ENCODE measurements around the gene PRR23A. TPM values are rescaled to one million over a fixed set of nuclear protein-coding genes. Genes with fewer than 3 reads are reported as not detected.
"Not testable (repeated sequence)": the region's sequence is repeated elsewhere in the genome, so short reads cannot be mapped to it uniquely, and the experiment has no call there.

PRR23A gene
- polyA plus RNA-seq (2013, experiment 1 of 2) = not detected
- not detected for polyA plus RNA-seq (2013, experiment 2 of 2)

DNA sequence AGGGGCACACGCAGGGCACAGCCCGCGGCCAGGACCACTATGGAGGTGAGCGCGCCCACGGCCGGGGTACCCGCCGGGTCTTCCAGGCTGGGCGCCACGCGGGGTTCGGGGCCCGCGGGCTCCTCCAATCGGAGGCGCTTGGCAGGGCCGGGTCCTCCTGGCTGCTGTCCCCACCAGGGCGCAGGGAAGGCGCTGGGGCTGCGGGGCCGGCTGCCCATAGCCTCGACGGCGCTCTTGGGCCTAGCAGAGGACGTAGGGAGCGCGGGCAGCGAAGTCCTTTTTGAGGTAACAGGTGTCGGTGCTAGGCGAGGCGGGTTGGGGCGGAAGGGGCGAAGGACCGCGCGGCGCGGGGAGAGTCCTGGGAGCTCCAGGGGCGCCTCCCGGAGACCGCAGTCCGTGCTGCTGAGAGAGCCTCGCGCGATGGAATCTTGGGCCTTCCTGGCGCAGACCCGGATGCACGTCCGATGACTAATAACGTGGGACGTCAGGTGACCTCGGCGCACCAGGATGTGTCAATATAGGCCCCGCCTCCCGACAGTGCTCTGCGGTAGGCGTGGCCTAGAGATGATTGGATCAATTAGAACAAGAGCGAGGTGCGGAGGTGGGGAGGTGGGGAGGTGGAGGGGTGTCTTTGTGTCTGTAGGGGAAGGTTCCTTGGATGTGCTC is at the start of gene PRR23A:
Gene PRR23A, minus strand, starts transcription at position 218 of the 666 bp plus-strand sequence. Its CDS starts 0 bp downstream, at position 218.
- no peak within 1 kb of the TSS for H3K27ac ChIP-seq (ENCODE audit: low read depth, low read length, severe bottlenecking)
- no peak within 1 kb of the TSS for H3K4me3 ChIP-seq (ENCODE audit: extremely low read depth, insufficient read depth, low read length, poor library complexity, severe bottlenecking)
- H3K4me1 ChIP-seq (ENCODE audit: control insufficient read depth, insufficient read depth, low read length, poor library complexity, severe bottlenecking) = no peaks in the 10 kb centered on the region
- 94 to 96% methylated on average over 60 of the region's 60 CpGs for WGBS, 2 experiments (ENCODE audit: insufficient coverage in 2 of 2)
- no peaks in the 10 kb centered on the region for H3K9me3 ChIP-seq (ENCODE audit: control insufficient read depth, low read length)
- no peaks in the 10 kb centered on the region for H3K36me3 ChIP-seq (ENCODE audit: control insufficient read depth, insufficient read depth, low read length)

DNA sequence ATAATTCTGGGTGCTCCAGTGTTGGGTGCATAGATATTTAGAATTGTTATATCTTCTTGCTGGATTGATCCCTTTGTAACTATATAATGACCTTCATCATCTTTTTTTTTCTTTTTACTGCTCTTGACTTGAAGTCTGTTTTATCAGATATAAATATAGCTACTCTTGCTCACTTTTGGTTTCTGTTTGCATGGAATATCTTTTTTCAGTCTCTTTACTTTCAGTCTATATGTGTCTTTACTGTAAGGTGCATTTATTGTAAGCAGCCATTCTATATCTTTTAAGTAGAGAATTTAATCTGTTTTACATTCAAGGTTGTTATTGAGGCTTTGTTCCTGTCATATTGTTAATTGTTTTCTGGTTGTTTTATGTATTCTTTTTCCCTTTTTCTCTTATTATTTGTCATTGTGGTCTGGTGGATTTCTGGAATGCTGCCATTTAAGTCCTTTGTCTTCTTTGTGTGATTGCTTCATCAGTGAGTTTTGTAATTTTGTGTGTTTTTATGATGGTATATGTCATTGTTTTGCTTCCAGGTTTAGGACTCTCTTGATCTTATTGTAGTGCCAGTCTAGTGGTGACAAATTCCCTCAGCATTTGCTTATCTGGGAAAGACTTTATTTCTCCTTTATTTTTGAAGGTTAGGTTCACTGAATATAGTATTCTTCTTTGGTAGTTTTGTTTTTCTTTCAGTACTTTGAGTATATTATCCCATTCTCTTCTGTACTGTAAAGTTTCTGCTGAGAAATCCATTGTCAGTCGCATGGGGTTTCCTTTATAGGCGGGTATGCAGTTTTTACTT is 46.9 kb upstream of the PRR23A start:
- Histone ChIP-seq H3K4me1 (ENCODE audit: control insufficient read depth, insufficient read depth, low read length, poor library complexity, severe bottlenecking) (no peaks in the 10 kb centered on the region), H3K27ac (ENCODE audit: low read depth, low read length, severe bottlenecking) (no peak overlapping the region), H3K9me3 (ENCODE audit: control insufficient read depth, low read length) (peaks cover 5% of the 10 kb centered on the region), H3K4me3 (ENCODE audit: extremely low read depth, insufficient read depth, low read length, poor library complexity, severe bottlenecking) (no peak overlapping the region), H3K36me3 (ENCODE audit: control insufficient read depth, insufficient read depth, low read length) (no peaks in the 10 kb centered on the region)
- 83% methylated on average over 1 of the region's 2 CpGs; no CpG with 5 or more reads in 1 of the 2 experiments for WGBS, 2 experiments (ENCODE audit: insufficient coverage in 2 of 2)

DNA sequence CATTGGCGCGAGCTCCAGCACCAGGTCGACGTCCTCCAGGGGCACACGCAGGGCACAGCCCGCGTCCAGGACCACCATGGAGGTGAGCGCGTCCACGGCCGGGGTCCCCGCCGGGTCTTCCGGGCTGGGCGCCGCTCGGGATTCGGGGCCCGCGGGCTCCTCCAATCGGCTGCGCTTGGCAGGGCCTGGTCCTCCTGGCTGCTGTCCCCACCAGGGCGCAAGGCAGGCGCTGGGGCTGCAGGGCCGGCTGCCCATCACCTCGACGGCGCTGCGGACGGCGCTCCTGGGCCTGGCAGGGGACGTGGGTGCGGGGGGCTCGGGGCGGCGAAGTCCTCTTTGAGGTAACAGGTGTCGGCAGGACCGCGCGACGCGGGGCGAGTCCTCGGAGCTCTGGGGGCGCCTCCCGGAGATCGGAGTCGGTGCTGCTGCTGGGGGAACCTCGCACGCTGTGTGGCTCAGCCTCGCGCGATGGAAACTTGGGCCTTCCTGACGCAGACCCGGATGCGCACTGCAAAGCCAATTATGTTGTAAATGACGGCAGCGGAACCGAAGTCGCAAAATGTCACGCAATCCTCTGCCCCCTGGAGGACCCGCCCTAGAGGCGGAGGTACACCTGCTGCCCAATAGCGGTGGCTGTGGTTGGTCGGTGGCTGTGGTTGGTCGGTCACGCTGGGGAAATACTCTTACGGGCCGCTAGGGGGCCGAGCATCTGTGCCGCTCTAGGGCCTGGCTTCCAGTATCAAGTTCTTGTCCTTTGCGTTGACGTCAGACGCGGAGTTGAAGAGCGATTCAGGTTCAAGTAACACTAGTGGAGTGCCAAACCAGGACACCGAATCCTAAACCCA is 38.5 kb upstream of the PRR23A start, which contains the start of gene PRR23C:
Gene PRR23C, minus strand, starts transcription at position 527 of the 845 bp plus-strand sequence. Its CDS starts 272 bp downstream, at position 255.
- no peaks in the 10 kb centered on the region for H3K9me3 ChIP-seq (ENCODE audit: control insufficient read depth, low read length)
- no peaks in the 10 kb centered on the region for H3K36me3 ChIP-seq (ENCODE audit: control insufficient read depth, insufficient read depth, low read length)
- H3K4me1 ChIP-seq (ENCODE audit: control insufficient read depth, insufficient read depth, low read length, poor library complexity, severe bottlenecking) = no peaks in the 10 kb centered on the region
- H3K4me3 ChIP-seq (ENCODE audit: extremely low read depth, insufficient read depth, low read length, poor library complexity, severe bottlenecking) = no peak within 1 kb of the TSS
- H3K27ac ChIP-seq (ENCODE audit: low read depth, low read length, severe bottlenecking) = no peak within 1 kb of the TSS
- 94 to 97% methylated on average over 54 to 76 of the region's 77 CpGs for WGBS, 2 experiments (ENCODE audit: insufficient coverage in 2 of 2)

DNA sequence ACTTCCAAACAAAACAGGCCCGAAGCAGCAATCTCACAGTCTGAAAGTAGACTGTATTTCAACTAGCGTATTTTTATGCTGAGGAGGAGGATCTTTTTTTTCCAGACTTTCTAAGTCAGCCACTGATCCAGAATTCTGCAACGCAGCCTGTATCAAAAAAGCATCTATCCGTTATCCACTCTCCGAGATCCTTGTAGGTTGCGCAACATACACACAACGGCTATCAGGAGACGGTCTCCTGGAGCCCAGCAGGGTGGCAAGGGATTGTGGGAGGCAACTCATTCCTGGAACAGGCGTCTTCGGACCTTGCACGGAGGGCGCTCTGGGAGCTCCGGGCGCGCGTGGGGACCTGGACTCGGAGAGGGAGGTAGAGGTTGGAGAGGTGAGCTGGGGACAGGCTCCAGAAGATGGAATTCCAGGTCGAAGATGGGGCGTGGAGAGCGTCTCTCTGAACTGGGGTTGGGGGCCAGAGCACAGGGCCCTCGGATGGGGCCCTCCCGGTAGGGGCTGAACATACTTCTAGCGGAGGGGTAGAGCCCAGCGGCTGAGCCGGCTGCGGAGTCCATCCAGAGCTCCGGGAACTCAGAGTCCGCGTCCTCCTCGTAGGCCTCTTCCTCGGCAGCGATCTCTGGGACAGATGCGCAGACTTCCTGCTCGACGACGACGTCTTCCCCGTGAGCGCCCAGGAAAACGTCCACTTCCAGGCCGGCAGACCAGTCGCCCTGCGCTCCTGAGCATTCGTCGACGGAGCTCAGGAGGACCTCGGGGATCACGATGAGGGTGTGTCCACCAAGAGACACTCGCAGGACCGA is 37.7 kb upstream of the PRR23A start:
- H3K4me1 ChIP-seq (ENCODE audit: control insufficient read depth, insufficient read depth, low read length, poor library complexity, severe bottlenecking) = no peaks in the 10 kb centered on the region
- no peak overlapping the region for H3K27ac ChIP-seq (ENCODE audit: low read depth, low read length, severe bottlenecking)
- H3K36me3 ChIP-seq (ENCODE audit: control insufficient read depth, insufficient read depth, low read length) = no peaks in the 10 kb centered on the region
- H3K9me3 ChIP-seq (ENCODE audit: control insufficient read depth, low read length) = no peaks in the 10 kb centered on the region
- H3K4me3 ChIP-seq (ENCODE audit: extremely low read depth, insufficient read depth, low read length, poor library complexity, severe bottlenecking) = no peak overlapping the region
- 95 to 97% methylated on average over 47 to 50 of the region's 50 CpGs for WGBS, 2 experiments (ENCODE audit: insufficient coverage in 2 of 2)

DNA sequence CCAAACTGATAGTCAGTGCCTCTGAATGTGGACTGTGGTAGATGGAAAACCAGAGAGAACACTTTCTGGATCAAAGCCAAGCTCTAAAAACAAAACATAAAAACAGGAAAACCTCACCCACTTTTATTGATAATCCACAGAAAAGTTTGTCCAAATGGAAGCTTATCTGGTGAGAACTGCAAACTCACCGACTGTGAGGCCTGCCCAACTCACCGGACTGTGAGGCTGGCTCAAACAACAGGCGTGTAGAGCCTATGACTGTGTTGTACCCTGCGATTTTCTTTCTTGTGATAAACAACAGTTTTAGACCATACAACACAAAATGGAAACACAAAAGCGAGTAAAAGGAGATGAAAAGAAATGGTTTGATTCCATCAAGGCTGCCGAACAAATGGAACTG is 31.4 kb upstream of the PRR23A start:
- no peak overlapping the region for H3K4me3 ChIP-seq (ENCODE audit: extremely low read depth, insufficient read depth, low read length, poor library complexity, severe bottlenecking)
- no peak overlapping the region for H3K27ac ChIP-seq (ENCODE audit: low read depth, low read length, severe bottlenecking)
- H3K36me3 ChIP-seq (ENCODE audit: control insufficient read depth, insufficient read depth, low read length) = no peaks in the 10 kb centered on the region
- WGBS, 2 experiments (ENCODE audit: insufficient coverage in 2 of 2) = 83% methylated on average over 2 to 6 of the region's 6 CpGs
- no peaks in the 10 kb centered on the region for H3K9me3 ChIP-seq (ENCODE audit: control insufficient read depth, low read length)
- H3K4me1 ChIP-seq (ENCODE audit: control insufficient read depth, insufficient read depth, low read length, poor library complexity, severe bottlenecking) = no peaks in the 10 kb centered on the region

DNA sequence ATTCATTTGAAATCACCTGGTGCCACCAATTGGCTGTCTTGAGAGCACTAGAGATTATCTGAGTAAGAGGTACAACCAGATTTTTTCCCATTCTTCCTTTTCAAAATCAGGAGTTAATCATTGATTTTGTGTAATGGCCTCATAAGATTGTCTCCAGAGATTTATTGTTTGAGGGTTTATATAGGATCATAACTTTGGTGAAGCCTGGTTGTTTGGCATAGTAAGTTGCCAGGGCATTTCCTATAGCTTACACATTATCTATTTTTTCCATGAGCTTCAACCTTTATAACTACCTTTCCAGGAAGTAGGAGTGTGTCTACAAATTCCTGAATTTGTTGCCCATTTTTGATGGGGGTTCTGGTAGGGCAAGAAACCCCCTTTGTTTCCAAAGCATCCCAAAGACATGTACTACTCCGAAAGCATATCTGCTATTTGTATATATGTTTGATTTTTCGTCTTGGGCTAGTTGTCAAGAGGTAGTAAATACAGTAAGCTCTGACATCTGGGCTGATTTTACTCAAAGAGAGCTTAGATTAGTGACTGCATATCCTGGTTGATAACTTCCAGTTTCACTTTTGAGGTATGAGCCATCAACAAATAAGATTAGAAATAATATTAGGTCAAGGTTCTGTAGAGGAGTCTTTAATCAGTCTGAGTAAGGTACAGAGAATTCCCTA is 26.4 kb upstream of the PRR23A start:
- Histone ChIP-seq H3K9me3 (ENCODE audit: control insufficient read depth, low read length) (no peaks in the 10 kb centered on the region), H3K36me3 (ENCODE audit: control insufficient read depth, insufficient read depth, low read length) (no peaks in the 10 kb centered on the region), H3K27ac (ENCODE audit: low read depth, low read length, severe bottlenecking) (no peak overlapping the region), H3K4me3 (ENCODE audit: extremely low read depth, insufficient read depth, low read length, poor library complexity, severe bottlenecking) (no peak overlapping the region), H3K4me1 (ENCODE audit: control insufficient read depth, insufficient read depth, low read length, poor library complexity, severe bottlenecking) (no peaks in the 10 kb centered on the region)
- WGBS, 2 experiments (ENCODE audit: insufficient coverage in 2 of 2) = 75% methylated on average over 1 of the region's 2 CpGs; no CpG with 5 or more reads in 1 of the 2 experiments

DNA sequence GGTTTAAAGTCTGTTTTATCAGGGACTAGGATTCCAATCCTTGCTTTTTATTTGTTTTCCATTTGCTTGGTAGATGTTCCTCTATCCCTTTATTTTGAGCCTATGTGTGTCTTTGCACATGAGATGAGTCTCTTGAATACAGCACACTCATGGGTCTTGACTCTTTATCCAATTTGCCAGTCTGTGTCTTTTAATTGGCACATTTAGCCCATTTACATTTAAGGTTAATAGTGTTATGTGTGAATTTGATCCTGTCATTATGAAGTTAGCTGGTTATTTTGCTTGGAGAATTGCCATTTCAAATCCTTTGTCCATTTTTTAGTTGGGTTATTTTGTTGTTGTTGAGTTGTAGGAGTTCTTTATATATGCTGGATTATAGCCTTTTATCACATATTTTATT is 24.5 kb upstream of the PRR23A start:
- H3K4me1 ChIP-seq (ENCODE audit: control insufficient read depth, insufficient read depth, low read length, poor library complexity, severe bottlenecking); H3K4me3 ChIP-seq (ENCODE audit: extremely low read depth, insufficient read depth, low read length, poor library complexity, severe bottlenecking); H3K9me3 ChIP-seq (ENCODE audit: control insufficient read depth, low read length); H3K36me3 ChIP-seq (ENCODE audit: control insufficient read depth, insufficient read depth, low read length); H3K27ac ChIP-seq (ENCODE audit: low read depth, low read length, severe bottlenecking): not testable (repeated sequence)

DNA sequence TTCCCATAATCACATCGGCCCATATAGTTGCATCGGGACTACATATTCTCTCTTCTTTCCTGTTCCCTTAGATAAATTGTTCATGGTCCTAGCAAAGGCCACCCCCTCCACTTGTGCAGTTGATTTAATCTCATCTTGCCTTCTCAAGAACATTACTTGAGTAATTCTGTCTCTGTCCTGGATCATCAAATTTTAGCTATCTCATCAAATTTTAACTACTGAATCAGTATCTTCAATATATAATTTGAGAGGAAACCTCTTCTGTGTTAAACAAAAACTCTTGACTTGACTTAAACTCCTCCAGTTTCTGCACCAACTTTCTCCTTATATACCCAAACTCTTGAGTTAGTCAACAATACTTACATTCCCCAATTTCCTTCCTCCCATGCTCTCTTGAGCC is 18.9 kb upstream of the PRR23A start:
- H3K4me3 ChIP-seq (ENCODE audit: extremely low read depth, insufficient read depth, low read length, poor library complexity, severe bottlenecking) = no peak overlapping the region
- no peaks in the 10 kb centered on the region for H3K36me3 ChIP-seq (ENCODE audit: control insufficient read depth, insufficient read depth, low read length)
- H3K9me3 ChIP-seq (ENCODE audit: control insufficient read depth, low read length) = peaks cover 7% of the 10 kb centered on the region
- H3K4me1 ChIP-seq (ENCODE audit: control insufficient read depth, insufficient read depth, low read length, poor library complexity, severe bottlenecking) = no peaks in the 10 kb centered on the region
- H3K27ac ChIP-seq (ENCODE audit: low read depth, low read length, severe bottlenecking) = no peak overlapping the region
- 89 to 96% methylated on average over 2 of the region's 2 CpGs for WGBS, 2 experiments (ENCODE audit: insufficient coverage in 2 of 2)

DNA sequence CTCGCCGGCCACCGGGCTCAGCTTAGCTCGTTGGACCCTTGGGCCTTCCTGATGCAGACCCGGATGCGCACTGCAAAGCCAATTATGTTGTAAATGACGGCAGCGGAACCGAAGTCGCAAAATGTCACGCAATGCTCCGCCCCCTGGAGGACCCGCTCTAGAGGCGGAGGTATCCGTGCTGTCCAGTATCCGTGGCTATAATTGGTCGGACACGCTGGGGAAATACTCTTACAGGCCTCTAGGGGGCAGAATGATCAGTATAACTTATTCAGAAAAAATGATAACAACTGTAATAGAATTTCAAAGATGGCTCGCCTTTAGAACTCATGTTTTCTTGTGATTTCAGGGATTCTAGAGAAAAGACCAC is 14.8 kb upstream of the PRR23A start, which contains the start of gene PRR23B:
Gene PRR23B, minus strand, starts transcription at position 59 of the 367 bp plus-strand sequence. CDS start 265 bp downstream, outside the sequence.
- no peaks in the 10 kb centered on the region for H3K36me3 ChIP-seq (ENCODE audit: control insufficient read depth, insufficient read depth, low read length)
- H3K27ac ChIP-seq (ENCODE audit: low read depth, low read length, severe bottlenecking) = no peak within 1 kb of the TSS
- WGBS, 2 experiments (ENCODE audit: insufficient coverage in 2 of 2) = 97 to 98% methylated on average over 12 to 15 of the region's 19 CpGs
- no peak within 1 kb of the TSS for H3K4me3 ChIP-seq (ENCODE audit: extremely low read depth, insufficient read depth, low read length, poor library complexity, severe bottlenecking)
- H3K4me1 ChIP-seq (ENCODE audit: control insufficient read depth, insufficient read depth, low read length, poor library complexity, severe bottlenecking) = no peaks in the 10 kb centered on the region
- peaks cover 7% of the 10 kb centered on the region for H3K9me3 ChIP-seq (ENCODE audit: control insufficient read depth, low read length)
